Lung (tissue), 12 donors: ENCODE results near the gene COL11A1. TPM values are rescaled to one million over a fixed set of nuclear protein-coding genes. Genes with fewer than 3 reads are reported as not detected.
A peak's percentile ranks its signal among the peaks of the same experiment; 100 is the strongest.

Source experiments
- ATAC-seq: fragments of 200-7000 bp; cut with Tn5 transposase; one replicate; pipeline ENCODE4 v1.9.1; 2020; ENCODE audit warnings: moderate number of reproducible peaks; ENCODE audit not compliant: insufficient read depth, low FRiP score
- DNase-seq, 3 donors: peaks; one replicate each; pipeline ENCODE4 v3.0.0-alpha.2; 2013 to 2017
- H3K27ac ChIP-seq, 2 donors: one replicate each; pipeline ENCODE4 v1.5.1; 2013; ENCODE audit warnings: mild to moderate bottlenecking in 2 of 2, moderate library complexity in 2 of 2, control low read depth in 1 of 2, inconsistent platforms in 1 of 2, low read depth in 1 of 2, low read length in 1 of 2
- H3K27me3 ChIP-seq, 3 donors: one replicate each; pipeline ENCODE4 v1.5.1; 2013; ENCODE audit warnings: low read length in 2 of 3; ENCODE audit not compliant: control insufficient read depth in 3 of 3, insufficient read depth in 3 of 3
- H3K36me3 ChIP-seq, 4 donors: one replicate each; pipeline ENCODE4 v1.5.1; 2013; ENCODE audit warnings: low read length in 4 of 4, mild to moderate bottlenecking in 1 of 4, moderate library complexity in 1 of 4; ENCODE audit not compliant: control insufficient read depth in 4 of 4, insufficient read depth in 4 of 4
- H3K4me1 ChIP-seq, 5 donors: one replicate each; pipeline ENCODE4 v1.5.1; 2013; ENCODE audit warnings: low read length in 5 of 5, mild to moderate bottlenecking in 2 of 5, moderate library complexity in 1 of 5; ENCODE audit not compliant: control insufficient read depth in 5 of 5, insufficient read depth in 5 of 5
- H3K4me3 ChIP-seq: one replicate; pipeline ENCODE4 v1.5.1; 2013; ENCODE audit warnings: mild to moderate bottlenecking, control low read depth, moderate library complexity
- H3K9ac ChIP-seq, 2 donors: one replicate each; pipeline ENCODE4 v1.5.1; 2013; ENCODE audit warnings: low read length in 2 of 2, control low read depth in 1 of 2; ENCODE audit not compliant: insufficient read depth in 1 of 2
- H3K9me3 ChIP-seq, 4 donors: one replicate each; pipeline ENCODE4 v1.5.1; 2013; ENCODE audit warnings: low read length in 3 of 4, mild to moderate bottlenecking in 1 of 4, moderate library complexity in 1 of 4; ENCODE audit not compliant: control insufficient read depth in 4 of 4, insufficient read depth in 3 of 4
- WGBS, 2 donors: extraction: QIAGEN DNeasy Blood & Tissue Kit; methylation state at CpG; one replicate each; pipeline ENCODE4 v1.1.7; 2013; 5-methylcytosine and 5-hydroxymethylcytosine counted together
- polyA plus RNA-seq, 2 donors: library from polyadenylated mRNA; stranded (reverse); fragments of 200-250 nt; gene quantifications; one replicate each; pipeline ENCODE4 v1.2.1, GENCODE V29; 2013
- total RNA-seq, 2 donors: library from RNA; depleted of rRNA in 1 of 2; stranded (reverse); fragments of >200 nt in 1 of 2; gene quantifications; one replicate each; pipeline ENCODE4 v1.2.1, GENCODE V29; 2014 to 2021
- TF ChIP-seq, protein P1 (sequence below): IDR thresholded peaks from 2 replicates; pipeline ENCODE4 v1.5.1; 2012; ENCODE audit warnings: mild to moderate bottlenecking; ENCODE audit errors: control extremely low read depth, extremely low read depth
- donor health status: control.
- donor health status: control.
- donor health status: Bipolar disorder and iron deficiency.
- donor health status: healthy.
- donor health status: DM: yes; HTN: yes; CAD: no.

COL11A1 gene
- total and polyA plus RNA-seq, 4 donors, result 0.33 to 7.5 (median 0.70) TPM

GRCh38 chr1:102970496-102971078, 137.7 kb downstream of the COL11A1 start:
- 64 to 66% methylated on average over 17 of the region's 17 CpGs for WGBS, 2 donors
- no peaks in the 10 kb centered on the region for H3K4me1 ChIP-seq
- DNase-seq (peak in 2 of 3 donors; percentile 37 to 56), ATAC-seq (peak; percentile 51)
- H3K4me3 ChIP-seq, result no peak overlapping the region
- TF ChIP-seq, protein P1, sequence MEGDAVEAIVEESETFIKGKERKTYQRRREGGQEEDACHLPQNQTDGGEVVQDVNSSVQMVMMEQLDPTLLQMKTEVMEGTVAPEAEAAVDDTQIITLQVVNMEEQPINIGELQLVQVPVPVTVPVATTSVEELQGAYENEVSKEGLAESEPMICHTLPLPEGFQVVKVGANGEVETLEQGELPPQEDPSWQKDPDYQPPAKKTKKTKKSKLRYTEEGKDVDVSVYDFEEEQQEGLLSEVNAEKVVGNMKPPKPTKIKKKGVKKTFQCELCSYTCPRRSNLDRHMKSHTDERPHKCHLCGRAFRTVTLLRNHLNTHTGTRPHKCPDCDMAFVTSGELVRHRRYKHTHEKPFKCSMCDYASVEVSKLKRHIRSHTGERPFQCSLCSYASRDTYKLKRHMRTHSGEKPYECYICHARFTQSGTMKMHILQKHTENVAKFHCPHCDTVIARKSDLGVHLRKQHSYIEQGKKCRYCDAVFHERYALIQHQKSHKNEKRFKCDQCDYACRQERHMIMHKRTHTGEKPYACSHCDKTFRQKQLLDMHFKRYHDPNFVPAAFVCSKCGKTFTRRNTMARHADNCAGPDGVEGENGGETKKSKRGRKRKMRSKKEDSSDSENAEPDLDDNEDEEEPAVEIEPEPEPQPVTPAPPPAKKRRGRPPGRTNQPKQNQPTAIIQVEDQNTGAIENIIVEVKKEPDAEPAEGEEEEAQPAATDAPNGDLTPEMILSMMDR, result no peak
- no peak overlapping the region for H3K9ac ChIP-seq
- H3K27ac ChIP-seq, result no peak overlapping the region
- H3K36me3 ChIP-seq, result no peaks in the 10 kb centered on the region
- H3K27me3 ChIP-seq, result no peaks in the 10 kb centered on the region
- no peaks in the 10 kb centered on the region for H3K9me3 ChIP-seq

DNA sequence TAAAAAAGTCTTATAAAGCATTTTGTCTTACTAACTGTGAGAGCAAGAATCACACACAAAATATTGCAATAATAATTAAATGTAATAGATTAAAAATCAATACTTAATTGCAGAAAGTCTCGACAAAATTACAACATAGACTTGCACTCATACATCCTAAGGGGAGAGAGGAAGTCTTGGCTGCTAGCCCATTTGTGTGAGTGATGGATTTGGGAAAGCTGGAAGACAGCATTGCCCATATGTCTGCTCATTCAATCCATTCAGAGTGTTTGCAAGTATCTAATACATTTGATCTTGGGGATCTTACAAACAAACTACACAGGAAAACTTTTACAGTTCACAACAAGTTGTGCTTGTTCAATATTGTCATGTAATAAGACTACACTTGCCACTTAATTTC, 140.5 kb downstream of the COL11A1 start:
- Histone ChIP-seq H3K27me3 (no peaks in the 10 kb centered on the region), H3K27ac (no peak overlapping the region), H3K36me3 (no peaks in the 10 kb centered on the region), H3K4me3 (no peak overlapping the region), H3K9ac (no peak overlapping the region), H3K4me1 (no peaks in the 10 kb centered on the region), H3K9me3 (no peaks in the 10 kb centered on the region)
- DNase-seq, result peak; percentile 5 to 25 (median 11)
- no peak for ATAC-seq
- WGBS, 2 donors, result 33 to 41% methylated on average over 1 of the region's 1 CpG
- TF ChIP-seq, protein P1, result no peak

- Histone ChIP-seq H3K9me3 (no peaks in the 10 kb centered on the region), H3K27me3 (no peaks in the 10 kb centered on the region), H3K27ac (no peak overlapping the region), H3K4me3 (no peak overlapping the region), H3K4me1 (no peaks in the 10 kb centered on the region), H3K36me3 (no peaks in the 10 kb centered on the region), H3K9ac (no peak overlapping the region)
- TF ChIP-seq, protein P1, result no peak
- 90 to 92% methylated on average over 2 of the region's 2 CpGs for WGBS, 2 donors
- ATAC-seq (no peak), DNase-seq (no peak)
Measured at GRCh38 chr1:102961549-102961948, 146.8 kb downstream of the COL11A1 start.

GRCh38 chr1:102954576-102954975, 153.7 kb downstream of the COL11A1 start:
- 79 to 93% methylated on average over 14 of the region's 14 CpGs for WGBS, 2 donors
- no peaks in the 10 kb centered on the region for H3K36me3 ChIP-seq
- no peak for ATAC-seq

More at GRCh38 chr1:102954576-102954975, 153.7 kb downstream of the COL11A1 start:
- H3K9ac ChIP-seq, result no peak overlapping the region
- H3K4me1 ChIP-seq, result no peaks in the 10 kb centered on the region
- TF ChIP-seq, protein P1, result no peak
- no peak overlapping the region for H3K4me3 ChIP-seq
- no peak for DNase-seq
- H3K27me3 ChIP-seq, result no peaks in the 10 kb centered on the region
- H3K9me3 ChIP-seq, result no peaks in the 10 kb centered on the region
- H3K27ac ChIP-seq, result no peak overlapping the region
